ENCODE results near the gene RELL1. TPM values are rescaled to one million over a fixed set of nuclear protein-coding genes. Genes with fewer than 3 reads are reported as not detected.

Gene RELL1
- polyA plus RNA-seq, 1 donor from 2014 or later = 0.47 TPM

DNA sequence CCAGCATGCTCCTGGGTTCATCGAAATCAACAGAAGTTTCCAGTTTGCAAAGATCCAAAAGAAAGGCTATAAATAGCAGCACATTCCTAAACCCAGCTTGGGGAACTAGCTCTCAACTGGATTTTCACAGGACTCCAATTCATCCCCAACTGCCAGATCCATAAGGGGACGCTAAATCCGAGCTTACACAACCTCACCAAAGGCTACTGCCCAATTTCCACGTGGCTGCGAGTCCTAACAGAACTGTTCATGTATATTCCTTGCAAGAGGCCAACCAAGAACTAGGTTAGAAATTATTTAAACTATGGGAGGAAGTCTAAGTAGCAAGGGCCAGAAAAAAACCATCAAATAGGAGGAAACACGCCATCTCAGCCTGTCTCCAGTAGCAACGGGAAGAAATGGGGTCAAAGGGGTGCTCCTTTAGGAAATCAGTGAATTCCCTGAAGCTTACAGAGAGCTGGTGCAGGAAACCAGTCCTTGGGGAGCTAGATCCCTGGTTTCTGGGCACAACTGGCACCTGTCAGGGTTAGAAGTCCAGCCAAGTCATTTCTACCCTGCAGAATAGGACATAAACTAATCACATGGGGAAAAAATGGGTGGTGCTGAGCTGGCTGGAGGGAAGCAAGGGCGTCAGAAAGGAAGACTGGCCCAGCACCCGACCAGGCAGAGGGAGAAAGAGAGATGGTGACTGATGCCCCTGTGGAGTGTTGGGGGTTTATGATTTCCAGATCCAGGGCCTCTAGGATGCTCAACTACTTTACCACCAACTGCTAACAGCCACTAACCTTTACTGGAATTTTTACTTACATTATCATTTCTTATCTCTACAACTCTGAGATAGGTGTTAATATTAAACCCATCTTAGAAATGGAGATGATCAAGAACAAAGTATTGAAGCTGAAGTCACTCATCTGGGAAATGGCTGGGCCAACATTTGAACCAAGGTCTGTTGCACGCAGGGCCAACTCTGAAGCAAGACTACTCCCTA is 20.5 kb downstream of the RELL1 start:
- H3K4me3 ChIP-seq (ENCODE audit: low read length) = no peak overlapping the region
- no peak overlapping the region for H2AFZ ChIP-seq (ENCODE audit: low read depth, low read length)
- H3K27me3 ChIP-seq (ENCODE audit: insufficient read depth, low read depth, low read length) = no peaks in the 10 kb centered on the region
- H3K9ac ChIP-seq (ENCODE audit: low read length) = no peak overlapping the region
- no peaks in the 10 kb centered on the region for H3K36me3 ChIP-seq (ENCODE audit: insufficient read depth, low read length)
- H3K9me2 ChIP-seq (ENCODE audit: insufficient read depth, low read length) = no peaks in the 10 kb centered on the region
- no peaks in the 10 kb centered on the region for H4K20me1 ChIP-seq (ENCODE audit: insufficient read depth)
- H3K4me2 ChIP-seq (ENCODE audit: low read length) = no peak overlapping the region
- no peaks in the 10 kb centered on the region for H3K9me3 ChIP-seq (ENCODE audit: low read length)
- H3K79me2 ChIP-seq (replicated peaks; ENCODE audit: insufficient read depth, low read length) = no peaks in the 10 kb centered on the region
- H3F3A ChIP-seq (ENCODE audit: insufficient read depth, low read length, poor library complexity, severe bottlenecking) = no peaks in the 10 kb centered on the region
- TF ChIP-seq, protein P1, sequence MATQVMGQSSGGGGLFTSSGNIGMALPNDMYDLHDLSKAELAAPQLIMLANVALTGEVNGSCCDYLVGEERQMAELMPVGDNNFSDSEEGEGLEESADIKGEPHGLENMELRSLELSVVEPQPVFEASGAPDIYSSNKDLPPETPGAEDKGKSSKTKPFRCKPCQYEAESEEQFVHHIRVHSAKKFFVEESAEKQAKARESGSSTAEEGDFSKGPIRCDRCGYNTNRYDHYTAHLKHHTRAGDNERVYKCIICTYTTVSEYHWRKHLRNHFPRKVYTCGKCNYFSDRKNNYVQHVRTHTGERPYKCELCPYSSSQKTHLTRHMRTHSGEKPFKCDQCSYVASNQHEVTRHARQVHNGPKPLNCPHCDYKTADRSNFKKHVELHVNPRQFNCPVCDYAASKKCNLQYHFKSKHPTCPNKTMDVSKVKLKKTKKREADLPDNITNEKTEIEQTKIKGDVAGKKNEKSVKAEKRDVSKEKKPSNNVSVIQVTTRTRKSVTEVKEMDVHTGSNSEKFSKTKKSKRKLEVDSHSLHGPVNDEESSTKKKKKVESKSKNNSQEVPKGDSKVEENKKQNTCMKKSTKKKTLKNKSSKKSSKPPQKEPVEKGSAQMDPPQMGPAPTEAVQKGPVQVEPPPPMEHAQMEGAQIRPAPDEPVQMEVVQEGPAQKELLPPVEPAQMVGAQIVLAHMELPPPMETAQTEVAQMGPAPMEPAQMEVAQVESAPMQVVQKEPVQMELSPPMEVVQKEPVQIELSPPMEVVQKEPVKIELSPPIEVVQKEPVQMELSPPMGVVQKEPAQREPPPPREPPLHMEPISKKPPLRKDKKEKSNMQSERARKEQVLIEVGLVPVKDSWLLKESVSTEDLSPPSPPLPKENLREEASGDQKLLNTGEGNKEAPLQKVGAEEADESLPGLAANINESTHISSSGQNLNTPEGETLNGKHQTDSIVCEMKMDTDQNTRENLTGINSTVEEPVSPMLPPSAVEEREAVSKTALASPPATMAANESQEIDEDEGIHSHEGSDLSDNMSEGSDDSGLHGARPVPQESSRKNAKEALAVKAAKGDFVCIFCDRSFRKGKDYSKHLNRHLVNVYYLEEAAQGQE (IDR thresholded peaks at IDR 0.05; ENCODE audit: borderline replicate concordance) = no peak
- TF ChIP-seq EP300 (conservative IDR thresholded peaks at IDR 0.05; ENCODE audit: poor library complexity, severe bottlenecking) = no peak
- TF ChIP-seq, protein P2, sequence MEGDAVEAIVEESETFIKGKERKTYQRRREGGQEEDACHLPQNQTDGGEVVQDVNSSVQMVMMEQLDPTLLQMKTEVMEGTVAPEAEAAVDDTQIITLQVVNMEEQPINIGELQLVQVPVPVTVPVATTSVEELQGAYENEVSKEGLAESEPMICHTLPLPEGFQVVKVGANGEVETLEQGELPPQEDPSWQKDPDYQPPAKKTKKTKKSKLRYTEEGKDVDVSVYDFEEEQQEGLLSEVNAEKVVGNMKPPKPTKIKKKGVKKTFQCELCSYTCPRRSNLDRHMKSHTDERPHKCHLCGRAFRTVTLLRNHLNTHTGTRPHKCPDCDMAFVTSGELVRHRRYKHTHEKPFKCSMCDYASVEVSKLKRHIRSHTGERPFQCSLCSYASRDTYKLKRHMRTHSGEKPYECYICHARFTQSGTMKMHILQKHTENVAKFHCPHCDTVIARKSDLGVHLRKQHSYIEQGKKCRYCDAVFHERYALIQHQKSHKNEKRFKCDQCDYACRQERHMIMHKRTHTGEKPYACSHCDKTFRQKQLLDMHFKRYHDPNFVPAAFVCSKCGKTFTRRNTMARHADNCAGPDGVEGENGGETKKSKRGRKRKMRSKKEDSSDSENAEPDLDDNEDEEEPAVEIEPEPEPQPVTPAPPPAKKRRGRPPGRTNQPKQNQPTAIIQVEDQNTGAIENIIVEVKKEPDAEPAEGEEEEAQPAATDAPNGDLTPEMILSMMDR (IDR thresholded peaks at IDR 0.05; ENCODE audit: poor library complexity, severe bottlenecking) = no peak
- no peak for TF ChIP-seq SMC3 (conservative IDR thresholded peaks at IDR 0.05; ENCODE audit: poor library complexity)
- no peak for TF ChIP-seq POLR2AphosphoS5 (IDR thresholded peaks at IDR 0.05)
- no peak for TF ChIP-seq EZH2 (IDR thresholded peaks at IDR 0.05; ENCODE audit: borderline replicate concordance, insufficient read depth, low read length, poor library complexity, severe bottlenecking)
- TF ChIP-seq TAF1 (IDR thresholded peaks at IDR 0.05; ENCODE audit: low read depth) = no peak
- TF ChIP-seq MXI1 (conservative IDR thresholded peaks at IDR 0.05; ENCODE audit: poor library complexity, severe bottlenecking) = no peak
- no peak overlapping the region for H3K27ac ChIP-seq (ENCODE audit: low read length)

DNA sequence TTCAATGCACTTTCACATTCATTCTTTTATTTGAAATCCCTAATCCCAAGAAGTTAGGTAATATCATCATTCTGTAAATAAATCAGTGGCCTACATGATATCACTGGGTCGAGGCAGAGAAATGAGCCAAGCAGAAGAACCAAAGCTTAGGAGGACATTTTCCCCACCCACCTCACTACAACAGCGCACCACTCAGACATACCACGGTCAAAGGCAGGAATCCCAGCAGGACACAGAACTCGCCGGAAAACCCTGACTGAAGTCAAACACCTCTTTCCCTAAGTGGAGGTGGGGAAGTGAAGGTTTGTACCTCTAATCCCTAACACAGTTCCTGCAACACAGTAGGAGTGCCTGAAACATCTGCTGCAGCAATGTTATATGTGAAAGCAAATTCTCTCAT is 21.5 kb downstream of the RELL1 start:
- Histone ChIP-seq H3K36me3 (ENCODE audit: insufficient read depth, low read length) (no peaks in the 10 kb centered on the region), H3F3A (ENCODE audit: insufficient read depth, low read length, poor library complexity, severe bottlenecking) (no peaks in the 10 kb centered on the region), H3K4me3 (ENCODE audit: low read length) (no peak overlapping the region), H3K27ac (ENCODE audit: low read length) (no peak overlapping the region), H2AFZ (ENCODE audit: low read depth, low read length) (no peak overlapping the region), H3K9ac (ENCODE audit: low read length) (no peak overlapping the region), H4K20me1 (ENCODE audit: insufficient read depth) (no peaks in the 10 kb centered on the region), H3K9me2 (ENCODE audit: insufficient read depth, low read length) (no peaks in the 10 kb centered on the region), H3K9me3 (ENCODE audit: low read length) (no peaks in the 10 kb centered on the region), H3K79me2 (replicated peaks; ENCODE audit: insufficient read depth, low read length) (no peaks in the 10 kb centered on the region), H3K4me2 (ENCODE audit: low read length) (no peak overlapping the region), H3K27me3 (ENCODE audit: insufficient read depth, low read depth, low read length) (no peaks in the 10 kb centered on the region)
- no peak for TF ChIP-seq POLR2AphosphoS5 (IDR thresholded peaks at IDR 0.05)
- TF ChIP-seq, protein P2 (IDR thresholded peaks at IDR 0.05; ENCODE audit: poor library complexity, severe bottlenecking) = no peak

All from neural cell (in vitro differentiated cells).